Stimulated activated CD8-positive, alpha-beta memory T cell treated with anti-CD3 and anti-CD28 coated beads, Interleukin-2, amount 100 ng/mL, for 48 hours (primary cell): ENCODE results near the gene OR56A1.
"Not testable (repeated sequence)": the region's sequence is repeated elsewhere in the genome, so short reads cannot be mapped to it uniquely, and the experiment has no call there.

Experiments used
- DNase-seq, 2 donors: peaks; one replicate each; pipeline ENCODE4 v3.0.0-alpha.2; 2020; ENCODE audit warnings: low read depth in 2 of 2

The OR56A1 gene, protein sequence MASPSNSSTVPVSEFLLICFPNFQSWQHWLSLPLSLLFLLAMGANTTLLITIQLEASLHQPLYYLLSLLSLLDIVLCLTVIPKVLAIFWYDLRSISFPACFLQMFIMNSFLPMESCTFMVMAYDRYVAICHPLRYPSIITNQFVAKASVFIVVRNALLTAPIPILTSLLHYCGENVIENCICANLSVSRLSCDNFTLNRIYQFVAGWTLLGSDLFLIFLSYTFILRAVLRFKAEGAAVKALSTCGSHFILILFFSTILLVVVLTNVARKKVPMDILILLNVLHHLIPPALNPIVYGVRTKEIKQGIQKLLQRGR

DNA sequence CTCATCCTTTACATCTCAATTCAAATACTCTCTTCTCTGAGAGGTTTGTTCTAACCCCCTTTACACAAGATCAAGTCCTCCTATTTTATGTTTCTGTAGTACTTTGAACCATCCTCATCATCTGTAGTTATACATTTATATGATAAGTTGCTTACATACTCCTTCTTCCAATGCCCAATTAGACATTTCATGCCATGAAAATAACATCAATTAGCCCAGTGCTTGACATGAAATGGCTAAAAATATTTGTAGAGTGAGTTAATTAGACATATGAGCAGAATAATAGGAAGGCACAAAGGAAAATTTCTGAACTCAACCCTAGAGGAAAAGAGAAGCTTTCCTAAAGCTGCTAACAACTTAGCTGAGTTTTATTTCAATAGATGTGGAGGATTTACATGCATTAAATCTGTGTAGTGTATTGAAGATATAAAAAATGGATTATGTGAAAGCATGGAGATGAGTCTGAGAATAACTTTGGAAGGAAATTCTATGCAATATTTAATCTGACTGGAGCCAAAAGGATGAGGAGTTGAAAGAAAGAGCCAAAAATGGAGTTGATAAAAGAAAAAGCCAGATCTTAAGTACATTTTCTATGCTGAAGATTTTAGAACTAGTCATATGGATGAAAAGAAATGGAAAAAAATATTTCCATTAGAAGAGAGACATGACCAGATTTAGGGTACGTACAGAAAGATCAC is at the start of gene OR56A1:
Gene OR56A1, minus strand, starts transcription at position 51 of the 698 bp plus-strand sequence. CDS start 3,066 bp downstream, outside the sequence.
- no peak for DNase-seq

DNA sequence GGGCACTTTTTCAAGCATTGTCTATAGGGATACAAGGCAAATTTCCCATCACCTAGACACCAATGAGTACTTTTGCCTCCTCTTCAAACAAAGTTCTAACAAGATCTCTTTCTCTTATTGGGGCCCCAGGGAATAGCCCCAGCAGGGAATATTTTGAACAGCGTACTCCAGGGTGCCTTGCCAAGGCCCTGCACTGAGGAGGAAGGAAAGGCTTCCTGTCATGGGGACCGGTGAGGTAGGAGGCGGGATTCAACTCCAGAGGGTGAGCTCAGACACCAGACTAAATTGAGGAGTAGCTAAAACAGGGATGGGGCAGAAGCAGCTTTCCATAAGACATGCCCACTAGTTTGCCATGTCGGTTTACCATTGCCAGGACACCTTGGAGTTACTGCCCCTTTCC is 48.9 kb upstream of the OR56A1 start:
- DNase-seq = no peak

DNA sequence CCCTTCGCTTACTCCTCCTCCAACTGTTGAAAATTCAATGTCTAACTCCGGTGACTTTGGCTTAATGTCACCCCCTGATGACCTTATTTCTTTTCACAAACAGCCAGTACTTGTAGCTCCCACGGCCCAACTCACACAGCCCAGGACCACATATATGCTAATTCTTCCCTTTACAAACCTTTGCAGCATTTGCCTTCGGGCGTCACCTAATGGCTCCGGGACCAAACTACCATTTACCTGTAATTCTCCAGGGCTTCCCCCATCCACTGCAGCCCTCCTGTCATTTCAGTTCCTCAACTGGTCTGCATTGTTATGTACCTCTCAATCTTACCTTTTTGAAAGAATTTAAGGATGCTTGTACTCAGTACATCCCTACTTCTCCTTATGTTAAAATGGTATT is 47.2 kb upstream of the OR56A1 start:
- no peak for DNase-seq

DNA sequence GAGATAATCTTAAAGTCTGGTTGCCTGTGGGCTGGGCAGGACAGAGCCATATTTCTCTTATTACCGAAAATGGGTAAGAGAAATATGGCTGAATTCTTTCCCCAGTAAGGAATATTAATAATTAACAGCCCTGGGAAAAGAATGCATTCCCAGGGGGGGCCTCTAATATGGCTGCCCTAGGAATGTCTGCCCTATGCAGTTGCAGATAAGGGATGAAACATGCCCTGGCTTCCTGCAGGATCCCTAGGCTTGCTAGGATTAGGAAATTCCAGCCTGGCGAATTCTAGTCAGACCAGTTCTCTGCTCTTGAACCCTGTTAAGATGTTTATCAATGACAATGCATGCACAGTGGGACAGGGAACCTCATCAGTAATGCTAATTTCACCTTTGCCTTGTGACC is 45.9 kb upstream of the OR56A1 start:
- not testable (repeated sequence) for DNase-seq

DNA sequence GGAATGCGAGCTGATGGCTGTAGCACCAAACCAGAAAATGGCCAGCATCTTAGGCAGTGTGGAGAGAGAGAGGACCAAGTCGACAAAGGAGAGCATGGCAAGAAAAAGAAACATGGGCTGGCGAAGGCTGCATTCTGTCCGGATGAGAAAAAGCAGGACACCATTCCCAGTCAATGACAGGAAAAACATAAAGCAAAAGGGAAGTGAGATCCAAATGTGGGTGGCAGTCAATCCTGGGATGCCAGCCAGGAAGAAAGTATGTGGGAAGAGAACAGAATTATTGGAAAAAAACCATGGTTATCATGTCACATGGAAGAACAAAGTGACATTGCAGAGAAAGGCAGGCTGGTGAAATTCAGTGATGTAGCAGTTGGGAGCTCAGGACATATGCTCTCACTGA is 36.9 kb upstream of the OR56A1 start:
- DNase-seq = no peak

DNA sequence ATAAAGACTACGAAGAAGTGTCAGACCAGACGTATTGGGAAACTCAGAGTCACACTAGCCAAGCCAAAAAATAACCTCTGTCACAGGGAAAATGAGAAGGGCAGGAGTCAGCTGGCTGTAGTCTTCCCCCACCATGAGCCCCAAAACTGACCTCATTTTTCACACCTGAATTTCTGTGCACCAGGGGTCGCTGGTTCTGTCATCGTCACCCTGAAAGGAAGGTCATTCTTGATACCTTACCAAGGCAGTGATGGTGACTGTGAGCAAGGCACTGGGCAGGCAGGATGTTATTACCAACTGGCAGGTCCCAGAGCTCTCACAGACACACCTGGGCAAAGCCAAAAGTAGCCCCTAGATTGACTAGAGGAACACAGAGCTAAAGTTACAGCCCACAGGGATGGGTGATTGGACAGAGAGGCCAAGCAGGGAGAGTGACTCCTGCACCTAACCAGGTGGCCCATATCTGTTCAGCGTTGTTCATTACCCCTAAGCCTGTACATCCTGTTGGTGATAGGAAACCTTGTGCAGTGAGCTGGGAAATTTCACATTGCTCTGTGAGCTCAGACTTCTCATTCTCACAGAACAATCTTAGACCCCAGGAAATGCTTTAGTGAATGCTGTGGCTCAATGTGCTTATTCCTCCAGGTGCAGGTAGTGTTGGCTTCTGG is 32.3 kb upstream of the OR56A1 start:
- no peak for DNase-seq

DNA sequence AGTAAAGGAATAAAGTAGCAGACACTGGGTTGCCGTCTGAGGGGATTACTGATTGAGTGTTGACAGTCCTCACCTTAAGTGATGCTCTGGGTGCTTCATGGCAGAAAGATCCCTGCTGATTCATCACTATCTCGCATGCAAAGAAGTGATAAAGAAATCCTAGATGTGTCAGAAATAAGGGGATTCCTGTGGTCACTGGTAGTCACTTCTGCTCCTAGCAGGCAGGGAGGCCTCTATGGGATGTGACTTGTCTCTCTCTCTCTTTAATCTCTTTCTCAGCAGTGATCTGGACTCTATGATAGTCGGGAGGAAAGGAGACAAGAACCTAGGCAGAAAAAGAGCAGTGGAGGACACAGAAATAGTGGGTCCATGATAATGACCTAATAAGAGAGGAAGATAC is 30.9 kb upstream of the OR56A1 start:
- DNase-seq = no peak

DNA sequence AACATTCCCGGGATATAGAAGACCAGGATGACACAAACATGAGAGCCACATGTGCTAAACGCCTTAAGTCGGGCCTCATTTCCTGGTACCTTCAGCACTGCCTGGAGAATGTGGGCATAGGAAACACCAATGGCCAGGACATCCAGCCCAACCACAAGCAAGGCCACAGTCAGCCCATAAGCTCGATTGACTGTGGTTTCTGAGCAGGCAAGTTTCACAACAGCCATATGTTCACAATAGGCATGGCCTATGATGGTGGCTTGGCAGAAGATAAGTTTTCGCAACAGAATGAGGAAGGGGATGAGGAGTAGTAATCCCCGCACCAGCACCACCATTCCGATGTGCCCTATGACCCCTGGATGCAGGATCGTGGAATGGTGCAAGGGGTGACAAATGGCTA is 26.9 kb upstream of the OR56A1 start:
- no peak for DNase-seq

DNA sequence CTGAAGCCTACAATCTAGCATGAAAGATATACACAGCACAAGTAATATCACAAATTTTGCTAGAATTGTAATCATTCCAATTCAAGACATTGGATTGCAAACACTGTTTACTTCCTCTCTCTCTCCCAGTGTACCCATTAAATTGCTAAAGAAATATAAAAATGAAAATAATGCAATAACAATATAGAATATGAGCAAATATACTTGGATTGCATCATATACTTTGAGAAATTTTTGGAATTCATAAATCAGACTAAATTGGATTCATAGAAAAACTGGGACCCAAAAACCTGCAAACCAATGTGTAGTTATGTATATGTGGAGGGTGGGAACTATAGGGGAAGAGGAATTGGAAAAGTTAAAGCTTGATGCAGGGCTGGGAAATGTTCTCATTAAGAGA is 25.0 kb upstream of the OR56A1 start:
- no peak for DNase-seq

DNA sequence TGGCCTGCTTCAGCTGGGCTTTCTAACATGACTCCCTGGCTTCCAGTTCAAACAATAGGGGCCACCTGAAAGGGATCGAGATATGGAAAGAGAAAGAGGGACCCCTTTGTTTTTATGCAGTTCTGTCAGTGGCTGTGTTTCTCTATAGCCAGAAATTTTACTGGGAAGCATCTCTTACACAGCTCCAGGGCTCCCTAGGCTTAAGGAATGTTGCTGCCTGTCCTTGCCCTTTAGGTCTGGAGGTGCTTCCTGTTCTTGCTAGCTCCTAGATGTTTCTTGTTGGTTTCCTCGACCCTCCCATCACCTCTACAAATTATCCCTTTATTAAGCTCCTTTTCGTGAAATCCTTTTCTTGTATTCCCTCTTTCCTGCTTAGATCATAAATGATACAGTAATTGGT is 21.8 kb upstream of the OR56A1 start:
- DNase-seq = no peak

DNA sequence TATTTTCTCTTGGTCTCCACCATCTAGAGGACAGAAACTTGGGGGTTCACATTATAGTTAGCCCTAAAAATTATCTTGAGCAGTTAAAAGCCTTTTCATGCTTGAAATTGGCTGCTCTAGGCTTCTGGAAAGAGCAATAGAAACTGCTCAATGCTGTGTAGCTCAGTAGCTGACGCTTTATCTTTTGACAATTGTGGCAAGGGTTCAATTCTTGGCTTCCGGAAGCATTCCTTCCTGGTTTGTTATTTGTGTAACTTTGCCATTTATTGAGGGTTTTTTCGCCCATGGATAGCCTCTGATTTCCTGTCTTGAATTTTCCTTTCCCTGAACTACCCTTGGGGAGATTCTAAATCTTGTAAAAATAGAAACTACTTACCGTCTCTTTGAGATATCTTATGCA is 10.3 kb upstream of the OR56A1 start:
- DNase-seq = no peak

DNA sequence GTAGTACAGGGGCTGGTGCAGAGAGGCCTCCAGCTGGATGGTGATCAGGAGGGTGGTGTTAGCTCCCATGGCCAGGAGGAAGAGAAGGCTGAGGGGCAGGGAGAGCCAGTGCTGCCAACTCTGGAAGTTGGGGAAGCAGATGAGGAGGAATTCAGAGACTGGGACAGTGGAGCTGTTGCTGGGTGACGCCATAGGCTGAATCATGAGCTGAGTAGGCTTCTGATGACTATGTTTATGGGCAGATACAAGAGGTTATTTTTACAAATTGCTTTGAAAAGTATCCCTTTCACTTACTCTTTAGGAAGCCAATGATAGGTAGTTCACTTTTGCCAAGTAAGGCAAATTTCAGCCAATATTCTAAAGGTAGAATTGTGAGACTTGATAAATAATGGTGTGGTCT is 3.1 kb downstream of the OR56A1 start:
- no peak for DNase-seq

DNA sequence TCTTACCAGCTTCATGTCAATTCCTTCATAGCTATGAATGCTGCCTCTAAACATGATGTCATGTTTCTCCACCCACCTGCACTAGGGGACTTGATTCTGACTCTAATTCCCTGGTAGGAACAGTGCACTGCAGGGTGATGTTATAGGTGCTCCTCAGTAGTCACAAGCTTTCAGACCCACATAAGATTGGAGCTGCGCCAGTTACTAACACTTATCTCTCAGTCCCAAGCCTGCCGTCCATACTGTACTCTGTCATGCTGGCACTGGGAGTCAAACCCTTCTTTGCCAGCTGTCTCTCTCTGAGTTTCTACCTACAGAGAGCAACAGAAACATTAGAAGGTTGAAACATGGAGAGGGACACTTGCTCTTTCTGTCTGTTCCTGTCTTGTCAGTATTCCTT is 5.5 kb downstream of the OR56A1 start:
- DNase-seq = no peak

DNA sequence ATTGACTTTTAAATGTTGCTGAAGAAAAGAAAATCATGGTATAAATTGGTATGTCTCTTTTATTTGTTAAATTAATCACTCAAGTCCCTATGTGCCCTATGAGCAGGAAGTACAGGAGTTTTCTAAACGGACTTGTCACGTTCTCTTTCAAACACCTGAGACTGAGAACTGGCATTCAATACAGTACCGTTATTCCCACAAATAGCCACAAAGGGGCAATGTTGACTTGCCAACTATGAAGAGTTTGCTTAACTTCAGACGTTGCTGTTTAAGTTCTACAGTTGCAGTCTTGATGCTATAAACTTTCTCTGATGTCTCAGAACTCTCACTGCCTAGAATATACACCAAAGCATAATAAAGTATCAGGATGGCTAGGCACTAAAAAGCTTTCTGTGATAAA is 7.6 kb downstream of the OR56A1 start:
- no peak for DNase-seq

DNA sequence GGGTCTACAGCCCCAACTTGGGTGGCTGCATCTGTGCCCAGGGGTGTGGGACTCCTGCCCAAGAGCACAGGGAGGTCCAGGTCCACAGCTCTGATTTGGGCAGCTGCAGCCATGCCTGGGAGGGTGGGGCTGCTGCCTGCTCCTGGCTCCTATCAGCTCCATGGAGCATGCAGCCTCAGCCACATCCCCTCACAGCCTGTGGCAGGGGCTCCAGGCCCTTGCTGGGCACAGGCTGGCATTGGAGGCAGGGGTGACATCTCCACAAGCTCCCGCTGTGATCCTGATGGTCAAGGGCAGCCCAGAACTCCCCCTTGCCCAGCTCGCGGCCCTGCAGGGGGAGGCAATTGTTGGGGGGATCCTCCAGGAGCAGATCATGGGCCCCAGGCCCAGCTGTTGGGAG is 17.5 kb downstream of the OR56A1 start:
- DNase-seq = no peak

DNA sequence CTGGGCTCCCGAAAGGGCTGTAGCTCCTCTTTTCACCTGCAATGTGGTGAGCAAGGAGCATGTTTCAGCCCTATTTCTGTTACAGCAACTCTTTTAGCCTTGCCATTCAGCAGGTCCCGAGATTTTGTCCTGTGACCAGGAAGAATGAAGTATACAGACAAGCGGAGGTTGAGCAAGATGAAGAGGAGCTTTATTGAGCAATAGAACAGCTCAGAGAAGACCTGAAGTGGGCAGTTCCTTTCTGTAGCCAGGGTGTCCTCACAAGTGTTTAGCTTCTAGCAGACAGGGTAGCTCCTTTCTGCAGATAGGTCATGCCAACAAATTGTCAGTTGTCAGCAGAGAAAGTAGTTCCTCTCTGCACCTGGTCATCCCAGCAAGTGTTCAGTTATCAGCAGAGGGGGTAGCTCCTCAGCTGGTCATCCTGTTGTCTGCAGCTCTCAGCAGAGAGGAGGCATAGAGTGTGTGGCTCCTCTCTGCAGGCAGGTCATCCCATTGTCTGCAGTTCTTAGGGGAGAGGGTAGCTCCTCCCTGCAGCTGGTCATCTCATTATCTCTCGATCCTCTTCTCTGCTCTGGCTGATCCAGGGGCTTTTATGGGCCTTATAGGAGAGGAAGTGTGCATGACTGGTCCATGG is 18.4 kb downstream of the OR56A1 start:
- no peak for DNase-seq

DNA sequence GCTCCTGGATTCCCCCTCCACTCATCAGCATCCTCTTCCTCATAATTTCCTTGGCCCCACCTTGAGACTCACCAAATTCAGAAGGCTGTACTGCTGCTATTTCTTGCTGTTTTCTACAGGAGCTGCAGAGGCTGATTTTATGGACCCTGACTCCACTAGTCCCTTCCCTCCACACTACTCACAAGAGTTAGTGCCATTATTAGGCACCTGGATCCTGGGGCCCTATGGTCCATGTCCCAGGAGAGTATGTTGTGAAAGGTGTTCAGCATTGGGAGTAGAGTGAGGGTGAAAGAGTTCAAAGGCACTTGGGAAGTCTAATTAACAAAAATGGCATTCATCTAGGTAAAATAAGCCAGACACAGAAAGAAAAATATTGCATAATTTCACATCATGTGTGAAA is 23.7 kb downstream of the OR56A1 start, which contains the start of gene OR56A4:
Gene OR56A4, minus strand, starts transcription at position 101 of the 400 bp plus-strand sequence. CDS start 3,954 bp downstream, outside the sequence.
- no peak for DNase-seq

DNA sequence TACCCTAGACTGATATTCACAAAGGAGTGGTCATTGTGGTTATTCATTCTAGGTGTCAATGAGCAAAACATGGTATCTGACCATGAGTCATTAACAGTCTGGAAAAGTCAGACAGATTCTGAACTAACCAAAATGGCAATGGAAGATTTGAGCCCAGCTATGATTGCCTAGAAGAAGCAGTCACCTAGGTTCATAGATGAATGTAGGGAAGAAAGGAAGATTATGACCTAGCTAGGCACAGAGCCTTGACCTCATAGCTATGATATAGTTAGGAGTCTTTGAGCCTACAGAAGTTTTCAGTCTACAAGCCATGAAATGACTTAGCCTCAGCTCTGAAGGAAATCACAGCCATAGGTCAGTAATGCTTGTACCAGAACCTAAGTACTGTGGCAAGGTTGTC is 24.2 kb downstream of the OR56A1 start:
- DNase-seq = no peak

DNA sequence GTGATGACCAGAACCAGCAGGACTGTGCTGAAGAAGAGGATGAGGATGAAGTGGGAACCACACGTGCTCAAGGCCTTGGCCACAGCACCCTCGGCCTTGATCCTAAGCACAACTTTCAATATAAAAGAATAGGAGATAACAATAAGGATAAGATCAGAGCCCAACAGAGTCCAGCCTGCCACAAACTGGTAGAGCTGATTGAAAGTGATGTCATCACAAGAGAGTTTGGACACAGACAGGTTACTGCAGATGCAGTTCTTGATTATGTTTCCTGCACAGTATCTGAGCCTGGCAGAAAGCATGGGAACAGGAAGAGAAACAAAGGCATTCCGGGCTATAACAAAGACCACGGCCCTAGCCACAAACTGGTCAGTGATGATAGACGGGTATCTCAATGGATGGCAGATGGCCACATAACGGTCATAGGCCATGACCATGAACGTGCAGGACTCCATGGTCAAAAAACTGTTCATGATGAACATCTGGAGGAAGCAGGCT is 28.3 kb downstream of the OR56A1 start:
- no peak for DNase-seq

DNA sequence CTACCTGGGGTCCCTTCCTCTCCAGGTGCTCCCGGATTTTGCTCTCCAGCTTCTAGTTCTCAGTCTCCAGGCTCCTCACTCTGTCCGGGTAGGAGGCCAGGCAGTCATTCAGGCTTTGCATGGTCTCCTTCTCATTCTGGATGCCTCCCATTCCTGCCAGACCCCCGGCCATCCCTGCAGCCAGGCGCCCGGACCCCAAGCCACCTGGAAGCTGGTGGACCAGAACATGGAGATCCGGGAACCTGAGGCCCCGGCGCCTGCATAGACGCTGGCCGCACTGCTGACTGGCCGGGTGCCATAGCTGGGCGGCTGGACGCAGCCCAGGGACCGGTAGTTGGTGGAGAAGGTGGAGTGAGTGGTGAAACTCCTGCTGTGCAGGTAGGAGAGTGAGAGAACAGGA is 35.8 kb downstream of the OR56A1 start:
- DNase-seq = no peak

DNA sequence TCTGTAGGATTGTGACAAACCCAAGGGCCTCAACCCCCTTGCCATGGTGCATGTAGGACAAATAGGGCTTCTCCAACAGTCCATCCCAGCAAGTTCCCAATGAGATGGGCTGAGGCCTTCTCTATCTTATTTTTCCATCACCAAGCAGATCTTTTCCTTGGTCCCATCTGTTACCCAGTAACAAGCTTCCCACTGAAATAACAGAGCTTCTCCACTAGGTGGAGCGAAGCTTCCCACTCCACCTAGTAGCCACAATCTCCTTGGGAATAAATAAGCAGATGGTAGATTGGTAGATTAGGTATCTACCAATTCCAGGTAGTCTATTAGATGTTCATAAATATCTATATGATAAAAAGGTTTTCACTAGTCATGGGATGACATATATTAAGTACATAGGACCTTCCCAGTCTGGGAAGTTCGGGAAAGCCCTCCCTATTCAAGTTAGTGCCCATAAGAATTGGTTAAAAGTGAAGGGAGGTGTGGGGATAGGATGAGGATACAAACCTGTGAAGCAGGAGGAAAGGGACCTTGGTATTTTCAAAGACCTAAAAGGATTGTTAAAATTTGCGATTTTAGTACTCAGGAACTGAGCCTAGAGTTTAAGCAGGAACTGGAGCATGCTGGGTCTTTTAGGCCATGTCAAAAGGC is 37.8 kb downstream of the OR56A1 start:
- no peak for DNase-seq

DNA sequence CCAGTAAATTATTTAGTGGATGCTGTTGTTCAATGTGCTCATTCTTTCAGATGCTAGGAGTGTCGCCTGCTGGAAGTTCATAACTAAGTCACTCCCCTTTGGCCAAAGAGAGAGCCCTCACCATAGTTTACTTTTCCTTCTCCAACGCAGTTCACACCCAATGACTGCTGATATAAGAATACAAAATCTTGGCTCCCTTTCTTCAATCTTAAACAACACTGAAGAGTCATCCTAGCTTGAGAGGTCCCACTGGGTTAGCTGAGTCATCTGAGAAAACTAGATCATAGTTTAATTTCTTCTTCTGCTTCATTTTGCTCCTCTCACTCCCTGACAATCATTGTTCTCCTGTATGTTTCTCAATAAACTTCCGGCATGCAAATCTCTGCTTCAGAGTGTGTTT is 38.4 kb downstream of the OR56A1 start:
- no peak for DNase-seq
